Measurements from ENCODE around the gene TFPT.

The TFPT gene

DNA sequence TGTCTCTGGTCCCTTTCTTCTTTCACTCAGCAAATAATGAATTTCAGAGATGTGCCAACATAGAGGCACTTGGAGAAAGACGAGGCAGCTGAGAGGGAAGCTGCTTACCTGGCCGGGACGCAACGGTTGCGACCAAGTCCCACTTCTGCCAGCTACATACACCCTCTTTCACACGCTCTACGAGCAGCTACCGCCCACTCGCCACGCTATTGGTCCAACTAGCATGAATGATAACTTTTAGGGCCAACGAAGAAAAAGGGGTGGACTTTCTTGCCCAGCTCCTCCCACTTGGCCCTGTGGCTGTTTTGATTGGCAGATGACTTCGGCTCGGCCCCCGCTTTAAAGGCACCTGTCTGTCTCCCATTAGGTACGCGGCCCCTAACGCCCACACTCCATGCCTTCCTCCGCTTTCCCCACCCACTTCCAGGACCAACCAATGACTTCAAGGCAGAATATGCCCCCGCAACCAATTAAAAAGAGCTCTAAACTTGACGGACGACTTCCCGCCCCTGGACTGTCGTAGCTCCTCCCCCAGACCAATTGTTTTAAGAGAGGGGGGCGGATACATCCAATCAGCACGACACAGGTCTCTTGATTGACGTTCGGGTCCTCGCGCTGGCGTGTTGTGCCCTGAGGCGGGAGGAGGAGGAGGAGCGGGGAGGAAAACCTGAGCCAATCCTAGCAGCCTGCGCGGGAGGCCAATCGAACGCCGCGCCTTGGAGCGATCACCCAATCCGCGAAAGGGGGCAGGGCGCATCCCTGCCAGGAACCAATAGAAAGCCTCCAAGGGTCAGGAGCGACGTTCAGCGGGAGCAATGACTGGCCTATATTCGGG, 21.6 kb upstream of the TFPT start:
- H3K27ac ChIP-seq = peak overlapping the region; percentile 88
- no peak for TF ChIP-seq ZFX (IDR thresholded peaks at IDR 0.05; ENCODE audit: borderline replicate concordance)
- TF ChIP-seq, protein P1, sequence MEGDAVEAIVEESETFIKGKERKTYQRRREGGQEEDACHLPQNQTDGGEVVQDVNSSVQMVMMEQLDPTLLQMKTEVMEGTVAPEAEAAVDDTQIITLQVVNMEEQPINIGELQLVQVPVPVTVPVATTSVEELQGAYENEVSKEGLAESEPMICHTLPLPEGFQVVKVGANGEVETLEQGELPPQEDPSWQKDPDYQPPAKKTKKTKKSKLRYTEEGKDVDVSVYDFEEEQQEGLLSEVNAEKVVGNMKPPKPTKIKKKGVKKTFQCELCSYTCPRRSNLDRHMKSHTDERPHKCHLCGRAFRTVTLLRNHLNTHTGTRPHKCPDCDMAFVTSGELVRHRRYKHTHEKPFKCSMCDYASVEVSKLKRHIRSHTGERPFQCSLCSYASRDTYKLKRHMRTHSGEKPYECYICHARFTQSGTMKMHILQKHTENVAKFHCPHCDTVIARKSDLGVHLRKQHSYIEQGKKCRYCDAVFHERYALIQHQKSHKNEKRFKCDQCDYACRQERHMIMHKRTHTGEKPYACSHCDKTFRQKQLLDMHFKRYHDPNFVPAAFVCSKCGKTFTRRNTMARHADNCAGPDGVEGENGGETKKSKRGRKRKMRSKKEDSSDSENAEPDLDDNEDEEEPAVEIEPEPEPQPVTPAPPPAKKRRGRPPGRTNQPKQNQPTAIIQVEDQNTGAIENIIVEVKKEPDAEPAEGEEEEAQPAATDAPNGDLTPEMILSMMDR (IDR thresholded peaks at IDR 0.05) = no peak

GRCh38 chr19:54136086-54136863, 20.8 kb upstream of the TFPT start:
- no peak for TF ChIP-seq ZFX (IDR thresholded peaks at IDR 0.05; ENCODE audit: borderline replicate concordance)
- TF ChIP-seq, protein P1 (IDR thresholded peaks at IDR 0.05) = no peak
- H3K27ac ChIP-seq = peak overlapping the region; percentile 88

- TF ChIP-seq, protein P1 (IDR thresholded peaks at IDR 0.05) = no peak
- TF ChIP-seq ZFX (IDR thresholded peaks at IDR 0.05; ENCODE audit: borderline replicate concordance) = no peak
- peak overlapping the region; percentile 42 for H3K27ac ChIP-seq
Measured at GRCh38 chr19:54133957-54134590, 18.6 kb upstream of the TFPT start.

GRCh38 chr19:54133312-54133956, 18.0 kb upstream of the TFPT start:
- no peak for TF ChIP-seq ZFX (IDR thresholded peaks at IDR 0.05; ENCODE audit: borderline replicate concordance)
- TF ChIP-seq, protein P1 (IDR thresholded peaks at IDR 0.05) = no peak
- no peak overlapping the region for H3K27ac ChIP-seq

GRCh38 chr19:54129617-54129996, 14.2 kb upstream of the TFPT start:
- TF ChIP-seq, protein P1 (IDR thresholded peaks at IDR 0.05) = no peak
- TF ChIP-seq ZFX (IDR thresholded peaks at IDR 0.05; ENCODE audit: borderline replicate concordance) = no peak
- no peak overlapping the region for H3K27ac ChIP-seq

- H3K27ac ChIP-seq = no peak overlapping the region
- TF ChIP-seq, protein P1 (IDR thresholded peaks at IDR 0.05) = no peak
- TF ChIP-seq ZFX (IDR thresholded peaks at IDR 0.05; ENCODE audit: borderline replicate concordance) = no peak
Measured at GRCh38 chr19:54128796-54129616, 13.5 kb upstream of the TFPT start.
